Measurements from ENCODE around the gene DYNC1LI2. TPM values are rescaled to one million over a fixed set of nuclear protein-coding genes. Genes with fewer than 3 reads are reported as not detected.

The DYNC1LI2 gene
- total and polyA plus RNA-seq, 4 donors, result 78.3 to 169 (median 143) TPM

DNA sequence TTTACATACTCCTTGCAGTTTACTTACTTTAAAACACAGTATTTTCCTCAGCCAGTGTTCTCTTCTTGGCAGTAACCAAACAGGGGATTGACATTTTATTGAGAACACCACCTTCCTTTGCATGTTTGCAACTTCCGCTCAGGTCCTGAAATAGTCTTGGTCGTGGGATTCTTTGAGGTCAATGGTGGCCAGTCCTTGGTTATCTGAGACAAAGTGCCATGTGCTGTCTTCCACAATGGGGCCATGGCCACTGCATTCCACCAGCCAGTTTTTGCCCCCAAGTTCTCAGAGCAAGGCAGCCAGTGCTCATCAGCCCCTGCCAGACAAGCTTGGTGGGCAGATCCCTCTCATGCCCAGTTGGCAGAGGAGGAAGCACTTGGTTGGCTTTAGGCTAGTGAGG is 77.7 kb downstream of the DYNC1LI2 start:
- ATAC-seq (ENCODE audit: low FRiP score) (no peak), DNase-seq (no peak)
- no peaks in the 10 kb centered on the region for H3K36me3 ChIP-seq (ENCODE audit: control insufficient read depth in 1 of 2, insufficient read depth in 2 of 2, low read length in 1 of 2)
- H3K27ac ChIP-seq (ENCODE audit: low read depth in 1 of 2, low read length in 2 of 2), result no peak overlapping the region
- H3K4me3 ChIP-seq (ENCODE audit: low read length in 2 of 2), result no peak overlapping the region
- 82 to 86% methylated on average over 2 of the region's 2 CpGs for WGBS, 2 donors
- no peaks in the 10 kb centered on the region for H3K4me1 ChIP-seq (ENCODE audit: control insufficient read depth in 1 of 2, insufficient read depth in 2 of 2, low read length in 2 of 2)
- H3K9me3 ChIP-seq (ENCODE audit: control insufficient read depth, low read length), result no peaks in the 10 kb centered on the region
- H3K27me3 ChIP-seq (ENCODE audit: control insufficient read depth in 1 of 2, insufficient read depth in 2 of 2, low read length in 1 of 2), result no peaks in the 10 kb centered on the region
- intact Hi-C loops (cut with DNase I), result no loop called here

Other genes starting within 250 kb of the DYNC1LI2 start
- gene TK2, start 201.5 kb downstream of the DYNC1LI2 start, total RNA-seq, result 10 to 100 TPM; 27.4 to 43.4 TPM
- gene TK2, start 201.5 kb downstream of the DYNC1LI2 start, polyA plus RNA-seq, result 10 to 100 TPM; 18.9 to 30.3 TPM
- 10 to 100 TPM; 23.4 to 44.4 TPM for gene CKLF, start 199.0 kb downstream of the DYNC1LI2 start, total RNA-seq
- 10 to 100 TPM; 19.9 to 45.0 TPM for gene CKLF, start 199.0 kb downstream of the DYNC1LI2 start, polyA plus RNA-seq
- gene CMTM1, start 185.2 kb downstream of the DYNC1LI2 start, total RNA-seq, result 1 to 10 TPM; 1.7 to 7.3 TPM
- gene CMTM1, start 185.2 kb downstream of the DYNC1LI2 start, polyA plus RNA-seq, result 1 to 10 TPM in 1 of 2 donors, not detected in 1; 2.6 TPM
- gene CMTM2, start 172.1 kb downstream of the DYNC1LI2 start, total RNA-seq, result 1 to 10 TPM in 1 of 2 donors, not detected in 1; 1.3 TPM
- not detected for gene CMTM2, start 172.1 kb downstream of the DYNC1LI2 start, polyA plus RNA-seq
- gene CMTM3, start 146.9 kb downstream of the DYNC1LI2 start, total RNA-seq, result 10 to 100 TPM; 24.9 to 49.1 TPM
- 10 to 100 TPM; 29.5 to 29.9 TPM for gene CMTM3, start 146.9 kb downstream of the DYNC1LI2 start, polyA plus RNA-seq
- gene CMTM4, start 54.9 kb downstream of the DYNC1LI2 start, total RNA-seq, result 10 to 100 TPM; 16.5 to 24.9 TPM
- 10 to 100 TPM in 1 of 2 donors, 1 to 10 TPM in 1; 8.9 to 10.4 TPM for gene CMTM4, start 54.9 kb downstream of the DYNC1LI2 start, polyA plus RNA-seq
- gene TERB1, start 50.0 kb upstream of the DYNC1LI2 start, total RNA-seq, result not detected
- gene TERB1, start 50.0 kb upstream of the DYNC1LI2 start, polyA plus RNA-seq, result not detected
- 10 to 100 TPM; 40.8 to 46.2 TPM for gene NAE1, start 79.4 kb upstream of the DYNC1LI2 start, total RNA-seq
- 10 to 100 TPM; 41.7 to 42.9 TPM for gene NAE1, start 79.4 kb upstream of the DYNC1LI2 start, polyA plus RNA-seq
- gene CA7, start 92.8 kb upstream of the DYNC1LI2 start, total RNA-seq, result not detected
- 10 to 100 TPM in 1 of 2 donors, not detected in 1; 12.8 TPM for gene CA7, start 92.8 kb upstream of the DYNC1LI2 start, polyA plus RNA-seq
- 10 to 100 TPM in 1 of 2 donors, 1 to 10 TPM in 1; 8.9 to 10.9 TPM for gene PDP2, start 128.9 kb upstream of the DYNC1LI2 start, total RNA-seq
- gene PDP2, start 128.9 kb upstream of the DYNC1LI2 start, polyA plus RNA-seq, result 1 to 10 TPM; 2.1 to 2.5 TPM
- gene CDH16, start 167.3 kb upstream of the DYNC1LI2 start, total RNA-seq, result not detected
- under 1 TPM in 1 of 2 donors, not detected in 1; 0.18 TPM for gene CDH16, start 167.3 kb upstream of the DYNC1LI2 start, polyA plus RNA-seq
- 10 to 100 TPM; 23.6 to 30.1 TPM for gene RRAD, start 173.9 kb upstream of the DYNC1LI2 start, total RNA-seq
- 10 to 100 TPM; 16.2 to 35.2 TPM for gene RRAD, start 173.9 kb upstream of the DYNC1LI2 start, polyA plus RNA-seq
- gene CIAO2B, start 182.8 kb upstream of the DYNC1LI2 start, total RNA-seq, result 10 to 100 TPM; 51.9 to 62.4 TPM
- 100 to 1,000 TPM; 149 to 165 TPM for gene CIAO2B, start 182.8 kb upstream of the DYNC1LI2 start, polyA plus RNA-seq
- 10 to 100 TPM; 32.7 to 42.1 TPM for gene CES2, start 183.9 kb upstream of the DYNC1LI2 start, total RNA-seq
- gene CES2, start 183.9 kb upstream of the DYNC1LI2 start, polyA plus RNA-seq, result 10 to 100 TPM; 20.5 to 34.4 TPM
- 1 to 10 TPM; 1.0 to 2.4 TPM for gene CES3, start 209.7 kb upstream of the DYNC1LI2 start, total RNA-seq
- 1 to 10 TPM in 1 of 2 donors, under 1 TPM in 1; 0.15 to 1.5 TPM for gene CES3, start 209.7 kb upstream of the DYNC1LI2 start, polyA plus RNA-seq
- gene CES4A, start 237.0 kb upstream of the DYNC1LI2 start, total RNA-seq, result 10 to 100 TPM in 1 of 2 donors, 1 to 10 TPM in 1; 5.5 to 14.2 TPM
- 10 to 100 TPM in 1 of 2 donors, 1 to 10 TPM in 1; 1.9 to 22.7 TPM for gene CES4A, start 237.0 kb upstream of the DYNC1LI2 start, polyA plus RNA-seq

Data from aorta (tissue), 5 donors.